D721Med (cell line): ENCODE results near the gene LEAP2.
"Not testable (repeated sequence)": the region's sequence is repeated elsewhere in the genome, so short reads cannot be mapped to it uniquely, and the experiment has no call there.

Source experiments
- DNase-seq: peaks from one replicate; pipeline ENCODE4 v3.0.0; 2011; ENCODE audit warnings: low spot score; ENCODE audit not compliant: insufficient read length
- FAIRE-seq: peaks from 2 replicates; lab custom pipeline; 2011; peaks lifted over from hg19 to GRCh38; lab: Jason Lieb, UNC
- TF ChIP-seq, protein P1 (sequence below): IDR thresholded peaks from 2 replicates; pipeline ENCODE4 v1.5.1; 2012; ENCODE audit warnings: mild to moderate bottlenecking, control low read depth; ENCODE audit not compliant: insufficient read depth; ENCODE audit errors: missing control alignments

The LEAP2 gene

DNA sequence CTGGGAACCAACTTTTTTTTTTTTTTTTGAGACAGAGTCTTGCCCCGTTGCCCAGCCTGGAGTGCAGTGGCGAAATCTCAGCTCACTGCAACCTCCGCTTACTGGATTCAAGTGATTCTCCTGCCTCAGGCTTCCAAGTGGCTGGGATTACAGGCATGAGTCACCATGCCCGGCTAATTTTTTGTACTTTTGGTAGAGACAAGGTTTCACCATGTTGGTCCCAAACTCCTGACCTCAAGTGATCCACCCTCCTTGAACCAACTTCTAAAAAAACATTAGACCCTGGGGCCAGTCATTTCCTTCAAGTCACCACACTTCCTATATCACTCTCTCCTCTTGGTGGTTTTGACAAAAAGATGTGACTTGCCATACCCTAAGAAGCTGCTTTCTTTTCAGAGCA is 32.2 kb upstream of the LEAP2 start:
- no peak for DNase-seq
- no peak for FAIRE-seq
- TF ChIP-seq, protein P1, sequence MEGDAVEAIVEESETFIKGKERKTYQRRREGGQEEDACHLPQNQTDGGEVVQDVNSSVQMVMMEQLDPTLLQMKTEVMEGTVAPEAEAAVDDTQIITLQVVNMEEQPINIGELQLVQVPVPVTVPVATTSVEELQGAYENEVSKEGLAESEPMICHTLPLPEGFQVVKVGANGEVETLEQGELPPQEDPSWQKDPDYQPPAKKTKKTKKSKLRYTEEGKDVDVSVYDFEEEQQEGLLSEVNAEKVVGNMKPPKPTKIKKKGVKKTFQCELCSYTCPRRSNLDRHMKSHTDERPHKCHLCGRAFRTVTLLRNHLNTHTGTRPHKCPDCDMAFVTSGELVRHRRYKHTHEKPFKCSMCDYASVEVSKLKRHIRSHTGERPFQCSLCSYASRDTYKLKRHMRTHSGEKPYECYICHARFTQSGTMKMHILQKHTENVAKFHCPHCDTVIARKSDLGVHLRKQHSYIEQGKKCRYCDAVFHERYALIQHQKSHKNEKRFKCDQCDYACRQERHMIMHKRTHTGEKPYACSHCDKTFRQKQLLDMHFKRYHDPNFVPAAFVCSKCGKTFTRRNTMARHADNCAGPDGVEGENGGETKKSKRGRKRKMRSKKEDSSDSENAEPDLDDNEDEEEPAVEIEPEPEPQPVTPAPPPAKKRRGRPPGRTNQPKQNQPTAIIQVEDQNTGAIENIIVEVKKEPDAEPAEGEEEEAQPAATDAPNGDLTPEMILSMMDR = no peak

DNA sequence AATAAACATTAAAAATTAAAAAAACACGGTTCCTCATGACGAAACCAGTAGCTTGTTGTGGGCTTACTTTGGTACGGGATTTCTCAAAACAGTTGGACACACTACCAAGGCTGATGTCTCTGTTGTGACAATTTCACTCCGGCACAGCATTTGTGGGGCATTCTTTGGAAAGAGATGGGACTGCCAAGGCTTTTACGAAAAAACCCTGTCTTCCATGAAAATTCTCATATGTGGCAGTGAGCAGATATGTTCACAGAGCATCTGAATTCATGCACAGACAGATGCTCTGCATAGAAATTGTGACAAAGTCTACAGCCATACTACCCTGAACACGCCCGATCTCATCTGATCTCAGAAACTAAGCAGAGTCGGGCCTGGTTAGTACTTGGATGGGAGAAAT is 25.2 kb upstream of the LEAP2 start:
- TF ChIP-seq, protein P1 = no peak
- FAIRE-seq = no peak

DNA sequence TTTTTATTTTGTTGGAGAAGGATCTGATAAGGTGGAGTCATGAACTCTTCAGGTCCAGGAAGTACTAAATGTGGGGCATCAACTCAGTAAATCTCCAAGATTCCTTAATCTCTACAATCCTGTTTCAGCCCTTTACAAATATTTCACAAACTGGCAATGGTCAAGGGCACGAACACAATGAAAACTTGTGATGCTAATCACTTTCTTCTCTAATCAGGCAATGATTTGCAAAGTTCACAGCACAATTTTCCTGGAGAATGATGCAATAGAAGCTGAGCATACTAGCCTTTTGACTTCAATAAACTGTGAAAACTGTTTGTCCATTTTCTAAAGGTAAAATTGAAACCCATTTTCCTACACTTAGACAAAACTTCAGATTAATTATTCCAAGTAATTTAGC is 24.1 kb upstream of the LEAP2 start:
- no peak for FAIRE-seq

More for the DNA sequence above, 25.2 kb upstream of the LEAP2 start:
- no peak for DNase-seq

DNA sequence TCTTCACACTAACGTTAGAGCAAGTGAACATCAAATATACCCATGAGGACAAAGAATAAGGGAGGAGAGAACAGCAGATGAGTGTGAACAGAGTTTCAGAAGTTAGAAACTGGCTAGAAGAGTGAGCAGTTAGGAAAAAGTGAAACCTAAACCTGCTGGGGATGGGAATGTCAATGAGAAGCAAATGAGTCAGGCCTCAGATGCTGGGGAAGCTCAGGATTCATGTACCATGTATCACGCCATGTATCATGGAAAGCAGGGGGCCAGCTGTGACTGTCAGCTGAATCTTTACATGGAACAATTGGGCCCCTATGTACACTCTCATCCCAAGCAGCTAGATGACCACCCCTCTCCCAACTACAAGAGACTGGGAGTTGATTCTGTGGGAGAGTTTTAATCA is 23.4 kb upstream of the LEAP2 start:
- FAIRE-seq = no peak
- TF ChIP-seq, protein P1 = no peak
- DNase-seq = no peak

More for the DNA sequence above, 24.1 kb upstream of the LEAP2 start:
- TF ChIP-seq, protein P1 = no peak
- DNase-seq = no peak

DNA sequence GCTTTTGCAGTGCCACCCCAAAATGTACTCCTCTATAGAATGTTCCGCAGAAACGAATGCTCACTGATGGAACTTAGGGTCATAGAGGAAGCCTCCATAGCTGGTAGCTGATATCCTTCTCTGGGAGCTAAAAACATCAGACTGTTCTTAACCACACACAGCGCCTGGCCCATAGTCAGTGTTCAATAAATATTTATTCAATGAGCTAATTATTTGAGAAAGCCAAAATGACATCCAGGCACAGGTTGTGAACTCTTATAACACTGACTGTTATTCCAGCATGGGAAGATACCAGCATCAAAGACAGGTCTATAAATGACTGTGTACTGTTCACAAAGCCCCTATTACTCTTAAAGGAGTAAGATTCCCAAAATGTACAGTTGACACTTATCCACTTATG is 20.1 kb upstream of the LEAP2 start:
- no peak for FAIRE-seq
- TF ChIP-seq, protein P1 = no peak
- DNase-seq = no peak

DNA sequence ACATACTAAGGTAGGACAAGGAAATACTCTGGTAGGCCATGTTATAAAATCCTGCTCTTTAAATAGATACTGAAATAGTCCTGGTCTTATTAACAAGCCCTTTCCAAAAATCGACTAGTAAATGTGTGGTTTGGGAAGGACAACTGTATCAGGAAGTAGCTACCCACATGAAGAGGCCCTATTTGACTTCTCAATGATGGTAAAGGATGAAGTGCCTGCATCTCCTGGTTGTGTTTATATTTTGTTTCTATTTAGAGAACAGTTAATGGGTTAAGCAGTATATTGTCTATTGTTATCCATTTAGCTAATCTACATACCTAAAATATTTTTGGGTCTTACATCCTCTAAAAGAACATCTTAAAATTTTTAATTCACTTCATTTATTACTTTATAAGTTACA is 19.7 kb upstream of the LEAP2 start:
- TF ChIP-seq, protein P1 = no peak
- DNase-seq (no peak), FAIRE-seq (no peak)

DNA sequence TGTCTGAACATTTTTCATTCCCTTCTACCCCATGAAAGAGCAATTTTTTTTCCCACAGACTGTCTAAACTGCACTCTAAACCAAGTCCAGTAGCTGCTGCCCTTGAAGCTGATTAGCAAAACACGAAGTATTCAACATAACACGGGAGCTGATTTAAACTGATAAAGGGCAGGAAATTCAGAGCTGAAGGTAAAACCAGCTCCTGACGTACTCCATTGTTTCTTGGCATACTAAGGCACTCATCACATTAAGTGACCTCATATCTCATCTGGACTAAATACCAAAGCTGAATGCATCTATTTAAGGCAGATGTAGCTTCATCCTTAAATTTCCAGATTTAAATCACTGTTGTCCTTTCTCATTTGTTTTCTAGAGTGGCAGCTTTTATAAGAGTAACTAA is 19.2 kb upstream of the LEAP2 start:
- TF ChIP-seq, protein P1 = no peak
- FAIRE-seq = no peak
- DNase-seq = no peak

DNA sequence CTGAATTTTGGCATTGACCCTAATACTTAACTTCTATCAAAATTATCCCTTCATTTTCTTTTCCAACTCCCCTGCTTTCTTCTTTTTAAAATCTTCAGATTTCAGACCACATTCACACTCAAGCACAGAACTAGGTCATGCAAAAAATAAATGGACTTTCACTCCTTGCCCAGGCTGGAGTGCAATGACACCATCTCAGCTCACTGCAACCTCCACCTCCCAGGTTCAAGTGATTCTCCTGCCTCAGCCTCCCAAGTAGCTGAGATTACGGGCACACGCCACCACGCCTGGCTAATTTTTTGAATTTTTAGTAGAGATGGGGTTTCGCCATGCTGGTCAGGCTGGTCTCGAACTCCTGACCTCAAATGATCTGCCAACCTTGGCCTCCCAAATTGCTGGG is 18.5 kb upstream of the LEAP2 start:
- not testable (repeated sequence) for FAIRE-seq

More for the DNA sequence above, 18.5 kb upstream of the LEAP2 start:
- DNase-seq = not testable (repeated sequence)
